ENCODE measurements around the gene TTYH2.

Gene TTYH2

DNA sequence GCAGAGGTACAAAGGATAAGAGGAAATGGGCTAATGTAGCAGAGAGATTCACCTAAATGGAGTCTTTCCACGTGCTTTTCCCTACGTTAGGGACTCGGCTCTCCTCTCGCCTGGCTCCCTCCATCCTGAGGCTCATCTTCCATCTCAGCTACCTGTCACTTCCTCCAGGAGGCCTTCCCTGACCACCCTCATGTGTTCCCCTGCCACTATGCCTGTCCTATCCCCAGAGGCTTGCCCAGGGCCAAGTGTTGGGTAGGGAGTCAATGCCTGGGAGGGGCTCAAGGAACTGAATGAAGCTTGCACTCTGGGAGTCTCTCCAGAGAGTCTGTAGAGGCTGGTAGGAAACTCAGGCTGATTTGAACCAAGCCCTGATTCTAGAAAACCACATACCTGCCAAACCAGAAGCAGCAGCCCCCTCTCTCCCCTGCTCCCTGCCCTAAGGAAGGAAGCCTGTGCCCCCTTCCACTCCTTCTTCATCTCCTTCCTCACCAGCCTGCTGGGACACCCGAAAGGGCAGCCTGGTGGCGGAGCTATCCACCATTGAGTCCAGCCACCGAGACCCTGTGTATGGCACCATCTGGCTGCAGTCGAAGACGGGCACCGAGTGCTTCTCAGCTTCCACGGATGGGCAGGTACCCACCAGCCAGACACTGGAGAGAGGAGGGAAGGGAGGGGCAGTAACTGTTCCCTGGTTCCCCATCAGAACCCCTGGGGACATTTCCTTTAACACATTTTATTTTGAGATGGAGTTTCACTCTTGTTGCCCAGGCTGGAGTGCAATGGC, 86.0 kb downstream of the TTYH2 start:
- no peak overlapping the region for H3K4me2 ChIP-seq (ENCODE audit: low read length)
- H3K79me2 ChIP-seq (ENCODE audit: insufficient read depth, low read length): no peaks in the 10 kb centered on the region
- H3K9ac ChIP-seq (ENCODE audit: low read length): no peak overlapping the region
- no peaks in the 10 kb centered on the region for H3K9me3 ChIP-seq (ENCODE audit: low read length)
- TF ChIP-seq, protein P1, sequence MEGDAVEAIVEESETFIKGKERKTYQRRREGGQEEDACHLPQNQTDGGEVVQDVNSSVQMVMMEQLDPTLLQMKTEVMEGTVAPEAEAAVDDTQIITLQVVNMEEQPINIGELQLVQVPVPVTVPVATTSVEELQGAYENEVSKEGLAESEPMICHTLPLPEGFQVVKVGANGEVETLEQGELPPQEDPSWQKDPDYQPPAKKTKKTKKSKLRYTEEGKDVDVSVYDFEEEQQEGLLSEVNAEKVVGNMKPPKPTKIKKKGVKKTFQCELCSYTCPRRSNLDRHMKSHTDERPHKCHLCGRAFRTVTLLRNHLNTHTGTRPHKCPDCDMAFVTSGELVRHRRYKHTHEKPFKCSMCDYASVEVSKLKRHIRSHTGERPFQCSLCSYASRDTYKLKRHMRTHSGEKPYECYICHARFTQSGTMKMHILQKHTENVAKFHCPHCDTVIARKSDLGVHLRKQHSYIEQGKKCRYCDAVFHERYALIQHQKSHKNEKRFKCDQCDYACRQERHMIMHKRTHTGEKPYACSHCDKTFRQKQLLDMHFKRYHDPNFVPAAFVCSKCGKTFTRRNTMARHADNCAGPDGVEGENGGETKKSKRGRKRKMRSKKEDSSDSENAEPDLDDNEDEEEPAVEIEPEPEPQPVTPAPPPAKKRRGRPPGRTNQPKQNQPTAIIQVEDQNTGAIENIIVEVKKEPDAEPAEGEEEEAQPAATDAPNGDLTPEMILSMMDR (IDR thresholded peaks at IDR 0.05; ENCODE audit: low read length): no peak
- no peak for TF ChIP-seq EZH2 (IDR thresholded peaks at IDR 0.05; ENCODE audit: borderline replicate concordance, low read length)
- H4K20me1 ChIP-seq (ENCODE audit: insufficient read depth, low read length): no peaks in the 10 kb centered on the region
- no peak overlapping the region for H2AFZ ChIP-seq (ENCODE audit: low read length)
- H3K27ac ChIP-seq (ENCODE audit: low read depth, low read length, poor library complexity, severe bottlenecking): no peak overlapping the region
- no peaks in the 10 kb centered on the region for H3K4me1 ChIP-seq (ENCODE audit: insufficient read depth, low read length, severe bottlenecking)
- H3K9me2 ChIP-seq (ENCODE audit: low read depth, low read length): no peaks in the 10 kb centered on the region
- H3F3A ChIP-seq (ENCODE audit: insufficient read depth, low read length): no peaks in the 10 kb centered on the region
- H3K36me3 ChIP-seq (ENCODE audit: insufficient read depth, low read length): no peaks in the 10 kb centered on the region
- no peak overlapping the region for H3K4me3 ChIP-seq (ENCODE audit: low read depth, low read length, poor library complexity, severe bottlenecking)
- no peaks in the 10 kb centered on the region for H3K27me3 ChIP-seq (ENCODE audit: insufficient read depth, low read length)

DNA sequence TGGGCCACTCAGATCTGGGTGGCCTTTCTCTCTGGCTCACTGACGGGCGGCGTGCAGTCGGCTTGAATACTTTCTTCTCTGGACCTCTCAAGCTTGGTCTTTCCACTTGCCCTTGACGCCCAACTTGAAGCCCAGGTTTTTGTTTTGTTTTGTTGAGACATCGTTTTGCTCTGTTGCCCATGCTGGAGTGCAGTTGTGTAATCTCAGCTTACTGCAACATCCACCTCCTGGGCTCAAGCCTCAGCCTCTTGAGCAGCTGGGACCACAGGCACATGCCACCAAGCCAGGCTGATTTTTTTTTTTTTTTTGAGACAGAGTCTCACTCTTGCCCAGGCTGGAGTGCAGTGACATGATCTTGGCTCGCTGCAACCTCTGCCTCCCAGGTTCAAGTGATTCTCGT, 89.9 kb downstream of the TTYH2 start:
- no peaks in the 10 kb centered on the region for H3F3A ChIP-seq (ENCODE audit: insufficient read depth, low read length)
- no peak overlapping the region for H2AFZ ChIP-seq (ENCODE audit: low read length)
- H3K27ac ChIP-seq (ENCODE audit: low read depth, low read length, poor library complexity, severe bottlenecking): no peak overlapping the region
- H3K9me2 ChIP-seq (ENCODE audit: low read depth, low read length): no peaks in the 10 kb centered on the region
- no peak overlapping the region for H3K4me3 ChIP-seq (ENCODE audit: low read depth, low read length, poor library complexity, severe bottlenecking)
- H3K79me2 ChIP-seq (ENCODE audit: insufficient read depth, low read length): no peaks in the 10 kb centered on the region
- H3K36me3 ChIP-seq (ENCODE audit: insufficient read depth, low read length): no peaks in the 10 kb centered on the region
- no peaks in the 10 kb centered on the region for H3K4me1 ChIP-seq (ENCODE audit: insufficient read depth, low read length, severe bottlenecking)
- H3K4me2 ChIP-seq (ENCODE audit: low read length): no peak overlapping the region
- H3K27me3 ChIP-seq (ENCODE audit: insufficient read depth, low read length): no peaks in the 10 kb centered on the region
- TF ChIP-seq, protein P1 (IDR thresholded peaks at IDR 0.05; ENCODE audit: low read length): no peak
- no peak for TF ChIP-seq EZH2 (IDR thresholded peaks at IDR 0.05; ENCODE audit: borderline replicate concordance, low read length)
- no peak overlapping the region for H3K9ac ChIP-seq (ENCODE audit: low read length)
- no peaks in the 10 kb centered on the region for H4K20me1 ChIP-seq (ENCODE audit: insufficient read depth, low read length)
- H3K9me3 ChIP-seq (ENCODE audit: low read length): no peaks in the 10 kb centered on the region

DNA sequence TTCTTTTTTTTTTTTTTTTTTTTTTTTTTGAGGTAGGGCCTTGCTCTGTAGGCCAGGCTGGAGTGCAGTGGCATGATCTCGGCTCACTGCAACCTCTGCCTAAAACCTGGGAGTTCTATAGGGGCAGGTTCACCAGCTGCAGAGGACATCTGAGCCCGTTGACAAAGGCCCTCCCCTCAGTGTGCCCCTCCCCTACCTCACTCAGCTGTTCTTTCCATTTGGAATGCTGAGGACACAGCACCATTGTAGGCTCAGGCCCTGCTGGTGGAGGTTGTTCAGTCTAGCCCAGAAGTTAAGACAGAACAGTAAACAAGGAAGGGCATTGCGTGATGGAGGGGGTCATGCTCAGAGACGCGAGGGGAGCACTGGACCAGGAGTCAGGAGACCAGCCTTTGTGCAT, 90.8 kb downstream of the TTYH2 start:
- no peaks in the 10 kb centered on the region for H4K20me1 ChIP-seq (ENCODE audit: insufficient read depth, low read length)
- H3K9ac ChIP-seq (ENCODE audit: low read length): no peak overlapping the region
- no peak overlapping the region for H2AFZ ChIP-seq (ENCODE audit: low read length)
- no peaks in the 10 kb centered on the region for H3K9me3 ChIP-seq (ENCODE audit: low read length)
- H3F3A ChIP-seq (ENCODE audit: insufficient read depth, low read length): no peaks in the 10 kb centered on the region
- H3K4me3 ChIP-seq (ENCODE audit: low read depth, low read length, poor library complexity, severe bottlenecking): no peak overlapping the region
- TF ChIP-seq, protein P1 (IDR thresholded peaks at IDR 0.05; ENCODE audit: low read length): no peak
- no peak for TF ChIP-seq EZH2 (IDR thresholded peaks at IDR 0.05; ENCODE audit: borderline replicate concordance, low read length)
- no peak overlapping the region for H3K4me2 ChIP-seq (ENCODE audit: low read length)
- no peaks in the 10 kb centered on the region for H3K79me2 ChIP-seq (ENCODE audit: insufficient read depth, low read length)
- H3K9me2 ChIP-seq (ENCODE audit: low read depth, low read length): no peaks in the 10 kb centered on the region
- no peaks in the 10 kb centered on the region for H3K4me1 ChIP-seq (ENCODE audit: insufficient read depth, low read length, severe bottlenecking)
- H3K36me3 ChIP-seq (ENCODE audit: insufficient read depth, low read length): no peaks in the 10 kb centered on the region
- no peaks in the 10 kb centered on the region for H3K27me3 ChIP-seq (ENCODE audit: insufficient read depth, low read length)
- no peak overlapping the region for H3K27ac ChIP-seq (ENCODE audit: low read depth, low read length, poor library complexity, severe bottlenecking)

Data from OCI-LY1 (cell line).